HL-60/S4 (cell line): ENCODE data around the gene PNCK.
"Not testable (repeated sequence)": the region's sequence is repeated elsewhere in the genome, so short reads cannot be mapped to it uniquely, and the experiment has no call there.

Experiments used
- in situ Hi-C: fragments of 300-500 bp; cut with MboI; formaldehyde crosslinking; loops from 2 replicates; pipeline ENCODE4 v1.14.3; 2022; ENCODE audit warnings: low sequenced_read_pairs

Gene PNCK

GRCh38 chrX:153699784-153700371 lies 26.3 kb upstream of the PNCK start:
- in situ Hi-C loops: not testable (repeated sequence)

DNA sequence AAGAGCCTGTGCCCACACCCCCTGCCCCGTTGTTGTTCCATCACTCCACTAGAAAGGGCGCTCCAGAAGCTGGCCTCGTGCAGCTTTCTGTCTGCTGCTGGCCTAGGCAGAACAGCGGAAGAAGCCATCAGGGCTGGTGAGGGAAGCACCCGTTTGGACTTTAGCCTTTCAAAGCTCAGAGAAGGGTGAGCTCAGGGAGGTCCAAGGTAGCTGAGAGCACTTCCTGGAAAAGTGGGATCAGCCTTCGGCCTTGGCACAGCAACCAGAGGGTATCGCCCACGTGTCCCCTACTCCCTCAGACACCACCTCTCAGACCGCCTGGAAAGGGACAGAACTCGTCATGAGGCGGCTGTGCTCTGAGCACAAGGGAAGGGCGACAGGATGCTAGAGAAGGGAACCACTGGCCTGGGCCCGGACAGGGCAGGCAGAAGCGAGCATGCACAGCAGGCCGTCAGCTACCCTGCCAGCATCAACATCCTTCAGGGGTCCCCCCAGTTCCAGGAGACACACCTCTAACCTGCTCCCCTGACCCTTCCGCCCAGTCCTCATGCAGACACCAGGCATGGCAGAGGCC lies 25.7 kb upstream of the PNCK start:
- in situ Hi-C loops: not testable (repeated sequence)

GRCh38 chrX:153697924-153698865 lies 24.6 kb upstream of the PNCK start:
- in situ Hi-C loops: no loop called here

DNA sequence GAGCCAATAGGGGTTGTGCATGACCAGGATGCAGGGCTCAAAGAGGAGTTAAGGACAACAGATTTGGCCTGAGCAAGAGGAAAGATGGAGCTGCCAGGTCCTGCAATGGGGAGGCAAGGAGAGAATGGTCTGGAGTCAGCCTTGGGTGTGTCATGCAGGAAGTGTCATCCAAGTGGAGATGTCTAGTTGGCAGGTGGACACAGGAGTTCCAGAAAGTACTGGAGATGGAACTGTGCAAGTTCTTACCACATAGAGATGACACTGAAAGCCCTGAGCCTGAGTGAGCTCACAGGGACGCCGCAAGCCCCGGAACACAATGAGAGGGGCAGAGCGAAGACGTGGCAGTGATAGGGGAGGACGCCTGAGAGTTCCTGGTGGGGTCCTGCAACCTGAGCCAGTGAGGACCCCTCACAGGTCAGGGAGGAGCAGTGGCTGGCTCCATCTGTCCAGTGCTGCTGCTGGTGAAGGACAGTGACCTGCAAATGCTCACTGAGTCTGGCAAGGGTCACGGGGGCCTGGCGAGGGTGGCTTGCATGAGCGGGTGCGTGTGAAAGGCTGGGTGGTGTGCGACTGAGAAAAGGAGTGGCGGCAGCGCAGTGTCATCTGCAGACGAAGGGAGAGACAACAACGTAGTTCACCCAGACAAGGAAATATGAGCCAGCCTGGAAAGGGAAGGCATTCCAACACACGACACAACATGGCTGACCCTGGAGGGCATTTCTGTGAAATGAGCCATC lies 23.5 kb upstream of the PNCK start:
- in situ Hi-C loops: not testable (repeated sequence)

- in situ Hi-C loops: not testable (repeated sequence)
Measured at GRCh38 chrX:153696538-153696937, 22.9 kb upstream of the PNCK start.

DNA sequence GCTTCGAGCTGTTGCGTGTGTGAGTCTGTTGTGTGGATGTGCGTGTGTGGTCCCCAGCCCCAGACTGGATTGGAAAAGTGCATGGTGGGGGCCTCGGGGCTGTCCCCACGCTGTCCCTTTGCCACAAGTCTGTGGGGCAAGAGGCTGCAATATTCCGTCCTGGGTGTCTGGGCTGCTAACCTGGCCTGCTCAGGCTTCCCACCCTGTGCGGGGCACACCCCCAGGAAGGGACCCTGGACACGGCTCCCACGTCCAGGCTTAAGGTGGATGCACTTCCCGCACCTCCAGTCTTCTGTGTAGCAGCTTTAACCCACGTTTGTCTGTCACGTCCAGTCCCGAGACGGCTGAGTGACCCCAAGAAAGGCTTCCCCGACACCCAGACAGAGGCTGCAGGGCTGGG lies 22.5 kb upstream of the PNCK start:
- in situ Hi-C loops: no loop called here

- in situ Hi-C loops: no loop called here
Measured at GRCh38 chrX:153694687-153695270, 21.2 kb upstream of the PNCK start.

DNA sequence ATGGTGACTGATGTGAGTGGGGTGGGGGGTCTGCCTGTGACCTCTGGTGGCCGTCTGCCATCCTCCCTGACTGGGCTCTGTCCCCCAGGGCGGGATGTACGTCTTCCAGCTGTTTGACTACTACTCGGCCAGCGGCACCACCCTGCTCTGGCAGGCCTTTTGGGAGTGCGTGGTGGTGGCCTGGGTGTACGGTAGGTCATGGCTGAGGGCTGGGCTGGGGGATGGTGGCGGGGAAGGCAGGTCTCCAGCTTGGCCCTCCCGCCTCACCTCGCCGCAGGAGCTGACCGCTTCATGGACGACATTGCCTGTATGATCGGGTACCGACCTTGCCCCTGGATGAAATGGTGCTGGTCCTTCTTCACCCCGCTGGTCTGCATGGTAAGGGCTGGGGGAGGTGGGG lies 20.6 kb upstream of the PNCK start:
- in situ Hi-C loops: not testable (repeated sequence)

DNA sequence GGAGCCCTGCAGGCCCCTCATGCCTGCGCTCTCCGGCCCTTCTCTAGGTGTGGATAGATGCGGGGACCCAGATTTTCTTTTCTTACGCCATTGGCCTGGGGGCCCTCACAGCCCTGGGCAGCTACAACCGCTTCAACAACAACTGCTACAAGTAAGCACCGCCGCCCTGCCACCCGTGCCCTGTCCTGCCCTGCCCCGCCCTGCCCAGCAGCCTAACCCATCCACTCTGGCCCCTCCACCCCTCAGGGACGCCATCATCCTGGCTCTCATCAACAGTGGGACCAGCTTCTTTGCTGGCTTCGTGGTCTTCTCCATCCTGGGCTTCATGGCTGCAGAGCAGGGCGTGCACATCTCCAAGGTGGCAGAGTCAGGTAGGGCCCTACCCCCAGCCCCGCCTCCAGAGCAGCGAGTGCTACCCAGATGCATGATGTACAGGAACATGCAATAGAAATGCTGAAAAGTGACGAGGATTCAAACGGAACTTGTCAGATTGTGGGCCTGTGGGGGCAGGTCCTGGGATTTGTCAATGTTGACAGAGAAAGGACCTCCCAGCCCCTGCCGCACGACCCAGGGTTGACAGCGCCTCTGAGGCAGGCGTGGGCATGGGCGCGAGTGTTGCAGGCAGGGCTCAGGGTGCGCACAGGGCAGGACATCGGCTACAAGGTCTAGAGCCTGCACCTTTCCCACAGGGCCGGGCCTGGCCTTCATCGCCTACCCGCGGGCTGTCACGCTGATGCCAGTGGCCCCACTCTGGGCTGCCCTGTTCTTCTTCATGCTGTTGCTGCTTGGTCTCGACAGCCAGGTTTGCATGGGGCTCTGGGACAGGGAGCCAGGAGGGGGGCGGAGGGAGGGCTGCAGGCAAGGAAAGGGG lies 19.8 kb upstream of the PNCK start:
- in situ Hi-C loops: no loop called here

DNA sequence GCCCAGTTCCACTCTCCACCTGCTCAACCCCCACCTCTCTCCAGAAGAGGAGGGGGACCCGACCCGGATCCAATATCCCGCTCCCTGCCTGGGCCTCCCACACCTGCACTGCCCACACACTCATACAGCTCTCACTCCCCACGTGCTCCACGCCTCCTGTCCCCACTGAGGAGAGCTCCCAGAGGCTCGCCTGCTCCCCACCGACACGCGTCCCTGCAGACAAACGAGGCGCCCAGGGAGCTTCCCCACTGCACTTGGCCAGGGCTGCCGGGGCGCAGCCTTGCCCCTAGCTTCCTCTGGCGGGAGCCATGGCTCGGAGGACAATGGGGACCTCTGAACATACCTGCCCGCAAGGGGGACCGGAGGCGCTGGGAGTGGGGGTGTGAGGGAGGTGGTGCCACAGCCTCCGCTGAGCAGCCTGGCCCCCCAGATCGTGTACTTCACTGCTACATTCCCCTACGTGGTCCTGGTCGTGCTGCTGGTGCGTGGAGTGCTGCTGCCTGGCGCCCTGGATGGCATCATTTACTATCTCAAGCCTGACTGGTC lies 19.1 kb upstream of the PNCK start:
- in situ Hi-C loops: no loop called here

- in situ Hi-C loops: no loop called here
Measured at GRCh38 chrX:153692003-153692402, 18.4 kb upstream of the PNCK start.

GRCh38 chrX:153691032-153691827 lies 17.6 kb upstream of the PNCK start:
- in situ Hi-C loops: not testable (repeated sequence)

DNA sequence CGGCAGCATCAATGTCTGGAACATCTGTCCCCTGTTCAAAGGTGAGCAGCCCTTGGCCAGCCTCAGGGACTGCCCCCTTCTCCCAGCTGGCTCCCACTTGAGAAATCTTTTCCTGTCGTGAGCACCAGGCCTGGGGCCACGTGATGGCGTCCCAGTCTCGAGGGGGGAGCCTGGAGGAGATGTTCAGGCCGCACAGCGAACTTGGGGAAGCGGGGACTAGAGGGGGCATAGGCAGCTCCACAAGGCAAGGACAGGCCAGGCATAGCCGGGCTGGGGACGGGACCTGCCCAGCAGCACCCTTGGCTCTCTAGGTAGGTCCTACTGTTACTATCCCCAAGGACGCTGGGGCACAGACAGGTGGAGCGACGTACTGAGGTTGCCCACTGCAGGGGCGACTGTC lies 16.9 kb upstream of the PNCK start:
- in situ Hi-C loops: no loop called here

DNA sequence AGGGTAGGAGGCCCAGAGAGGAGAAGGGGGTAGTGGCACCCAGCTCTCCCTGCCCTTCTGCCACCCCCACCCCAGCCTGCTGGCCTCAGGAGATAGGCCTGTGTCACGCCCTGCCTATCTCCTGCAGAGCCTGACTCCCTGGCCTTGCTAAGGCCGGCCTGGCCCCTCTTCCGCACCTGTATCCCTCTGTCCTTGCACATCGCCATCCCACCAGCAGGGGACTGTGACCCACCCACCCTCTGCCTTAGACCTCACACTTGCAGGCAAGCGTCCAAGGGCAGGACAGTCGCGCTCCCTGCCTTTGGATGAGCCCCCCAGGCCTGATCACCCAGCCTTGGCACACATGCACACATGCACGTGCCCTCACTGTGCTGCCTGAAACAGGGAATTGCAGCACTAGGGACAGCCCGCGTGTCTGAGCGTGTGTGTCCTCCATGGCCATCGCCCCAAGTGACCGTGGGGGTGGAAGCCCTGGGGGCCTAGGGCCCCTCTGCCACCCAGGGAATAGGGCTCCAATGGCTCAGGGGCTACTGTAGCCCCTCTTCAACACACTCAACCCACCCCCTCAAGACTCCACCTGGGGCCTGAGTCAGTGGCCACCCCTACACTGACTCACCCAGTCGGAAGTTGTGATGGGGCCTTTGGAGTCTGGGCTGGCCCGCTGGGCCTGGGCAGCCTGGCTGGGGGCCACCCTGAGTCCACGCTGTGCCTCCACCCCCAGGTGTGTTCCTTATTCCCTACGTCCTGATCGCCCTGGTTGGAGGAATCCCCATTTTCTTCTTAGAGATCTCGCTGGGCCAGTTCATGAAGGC lies 16.2 kb upstream of the PNCK start:
- in situ Hi-C loops: no loop called here

DNA sequence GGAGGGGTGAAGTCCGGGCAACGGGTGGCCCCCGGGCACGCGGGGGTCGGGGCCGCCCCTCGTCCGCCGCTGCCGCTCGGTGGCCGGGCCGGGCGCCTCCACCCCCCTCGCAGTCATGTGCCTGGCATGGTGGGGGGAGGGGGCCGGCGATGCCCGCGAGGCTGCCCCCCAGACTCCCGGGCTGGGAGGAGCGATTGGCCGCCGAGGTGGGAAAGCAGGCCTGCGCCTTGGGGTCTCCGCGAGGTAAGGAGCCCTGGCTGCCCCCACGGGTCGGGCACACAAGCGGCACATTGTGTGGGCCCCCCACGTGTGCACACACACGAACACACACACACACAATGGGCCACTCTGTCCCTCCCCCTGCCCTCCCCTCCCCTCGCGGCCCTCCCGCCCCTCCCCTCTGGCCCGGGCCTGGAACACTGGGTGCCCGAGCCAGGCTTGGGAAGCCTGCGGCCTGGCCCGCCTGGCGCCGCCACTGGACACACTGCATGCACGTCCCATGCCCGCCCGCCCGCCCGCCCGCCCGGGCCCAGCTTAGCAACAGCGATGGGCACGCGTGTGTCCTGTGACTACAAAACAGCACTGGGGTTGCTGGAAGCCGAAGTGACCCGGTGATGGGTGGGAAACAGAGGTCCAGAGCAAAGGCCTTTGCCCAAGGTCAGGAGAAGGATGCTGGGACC lies 15.4 kb upstream of the PNCK start:
- in situ Hi-C loops: no loop called here

DNA sequence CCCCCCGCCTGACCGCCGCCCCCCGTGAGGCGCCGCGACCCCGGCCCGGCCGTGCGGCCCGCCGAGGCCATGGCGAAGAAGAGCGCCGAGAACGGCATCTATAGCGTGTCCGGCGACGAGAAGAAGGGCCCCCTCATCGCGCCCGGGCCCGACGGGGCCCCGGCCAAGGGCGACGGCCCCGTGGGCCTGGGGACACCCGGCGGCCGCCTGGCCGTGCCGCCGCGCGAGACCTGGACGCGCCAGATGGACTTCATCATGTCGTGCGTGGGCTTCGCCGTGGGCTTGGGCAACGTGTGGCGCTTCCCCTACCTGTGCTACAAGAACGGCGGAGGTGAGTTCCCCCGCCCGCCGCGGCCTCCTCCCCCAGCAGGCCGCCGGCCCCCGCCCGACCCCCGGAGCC lies 14.9 kb upstream of the PNCK start:
- in situ Hi-C loops: no loop called here

GRCh38 chrX:153688071-153688470 lies 14.5 kb upstream of the PNCK start:
- in situ Hi-C loops: no loop called here
